Measurements from ENCODE around the gene SLC16A10.

GRCh38 chr6:111176038-111176759 is 88.9 kb downstream of the SLC16A10 start:
- TF ChIP-seq FOS (IDR thresholded peaks at IDR 0.05; ENCODE audit: borderline replicate concordance, insufficient read depth, low read length), result no peak
- TF ChIP-seq CTCF (IDR thresholded peaks at IDR 0.05; ENCODE audit: extremely low read depth in 1 of 2, insufficient read depth in 1 of 2, low read depth in 1 of 2, low read length in 2 of 2), result no peak
- TF ChIP-seq POLR2A (IDR thresholded peaks at IDR 0.05; ENCODE audit: low read depth, low read length), result no peak
- no peak for TF ChIP-seq MAX (IDR thresholded peaks at IDR 0.05; ENCODE audit: insufficient read depth, insufficient read length)
- no peak for TF ChIP-seq JUN (IDR thresholded peaks at IDR 0.05; ENCODE audit: borderline replicate concordance, insufficient read depth, insufficient read length, low read depth)

Data from endothelial cell of umbilical vein (primary cell).